K562 (cell line): ENCODE data around the gene ARID4B. TPM values are rescaled to one million over a fixed set of nuclear protein-coding genes. Genes with fewer than 3 reads are reported as not detected.

Experiments used
- BRF1 ChIP-seq: IDR thresholded peaks from 3 replicates; pipeline ENCODE4 v1.6.1; 2011; ENCODE audit warnings: borderline replicate concordance, mild to moderate bottlenecking; ENCODE audit not compliant: insufficient read length; ENCODE audit errors: extremely low read depth
- FOXK2 ChIP-seq, 2 experiments: fragments of 450-650 bp; IDR thresholded peaks in 1 of 2; conservative IDR thresholded peaks in 1 of 2; 2 replicates each; pipeline ENCODE4 v1.6.1; 2016; ENCODE audit warnings: low read depth in 2 of 2, mild to moderate bottlenecking in 1 of 2
- GATAD2A ChIP-seq: fragments of 450-650 bp; IDR thresholded peaks from 2 replicates; pipeline ENCODE4 v1.6.1; 2017
- HIVEP1 ChIP-seq: fragments of 250-450 bp; sonication (Bioruptor Pico); IDR thresholded peaks from 2 replicates; pipeline ENCODE4 v1.4.0; 2020; ENCODE audit warnings: mild to moderate bottlenecking
- ILF3 ChIP-seq: fragments of 450-650 bp; IDR thresholded peaks from 2 replicates; pipeline ENCODE4 v1.6.1; 2018; ENCODE audit warnings: antibody characterized with exemption, mild to moderate bottlenecking, moderate library complexity, borderline replicate concordance
- LEF1 ChIP-seq: fragments of 450-650 bp; IDR thresholded peaks from 2 replicates; pipeline ENCODE4 v1.6.1; 2016; ENCODE audit warnings: mild to moderate bottlenecking
- MTF1 ChIP-seq: fragments of 250-450 bp; sonication (Bioruptor Pico); IDR thresholded peaks from 2 replicates; pipeline ENCODE4 v1.9.0; 2021; ENCODE audit warnings: moderate library complexity, mild to moderate bottlenecking, inconsistent platforms, borderline replicate concordance
- NFIX ChIP-seq: fragments of 250-450 bp; sonication (Bioruptor Pico); IDR thresholded peaks from 2 replicates; pipeline ENCODE4 v1.4.0; 2020; ENCODE audit warnings: low read depth, mild to moderate bottlenecking, moderate library complexity
- PHB ChIP-seq: fragments of 250-450 bp; sonication (Bioruptor Pico); IDR thresholded peaks from 2 replicates; pipeline ENCODE4 v1.5.0; 2021
- PHF21A ChIP-seq: fragments of 450-650 bp; IDR thresholded peaks from 2 replicates; pipeline ENCODE4 v1.6.1; 2017; ENCODE audit warnings: low read depth, borderline replicate concordance
- RB1 ChIP-seq: fragments of 450-650 bp; IDR thresholded peaks from 2 replicates; pipeline ENCODE4 v1.6.1; 2017; ENCODE audit warnings: low read depth, mild to moderate bottlenecking
- SIN3B ChIP-seq: fragments of 450-650 bp; IDR thresholded peaks from 2 replicates; pipeline ENCODE4 v1.6.1; 2017; ENCODE audit warnings: low read depth, mild to moderate bottlenecking, moderate library complexity
- SMAD2 ChIP-seq: fragments of 150-350 bp; IDR thresholded peaks from 2 replicates; pipeline ENCODE4 v1.6.1; 2014; ENCODE audit warnings: low read depth, mild to moderate bottlenecking, low read length
- SREBF2 ChIP-seq: sonication (generic); formaldehyde crosslinking; IDR thresholded peaks from 2 replicates; pipeline ENCODE4 v1.4.0; 2020; ENCODE audit warnings: mild to moderate bottlenecking, missing genetic modification reagents
- SRF ChIP-seq, 2 experiments: fragments of 250-450, 450-650 bp in 1 of 2; sonication (Bioruptor Pico) in 1 of 2; sonication (generic) in 1 of 2; formaldehyde crosslinking; IDR thresholded peaks; 2 replicates each; pipeline versions ENCODE4 v1.5.0 to v1.5.1; 2020 to 2022; ENCODE audit warnings: mild to moderate bottlenecking in 1 of 2, missing genetic modification reagents in 1 of 2
- TAF15 ChIP-seq: fragments of 200-400 bp; formaldehyde crosslinking; IDR thresholded peaks from 2 replicates; pipeline ENCODE4 v1.6.1; 2017; ENCODE audit warnings: mild to moderate bottlenecking, low read depth, low read length, moderate library complexity
- TCF7L2 ChIP-seq: fragments of 150-350 bp; IDR thresholded peaks from 2 replicates; pipeline ENCODE4 v1.6.1; 2016; ENCODE audit warnings: low read depth, mild to moderate bottlenecking, low read length, moderate library complexity
- TFAM ChIP-seq: fragments of 250-450 bp; sonication (Bioruptor Pico); conservative IDR thresholded peaks from 2 replicates; pipeline ENCODE4 v1.5.0; 2021; ENCODE audit warnings: mild to moderate bottlenecking, moderate library complexity
- ZC3H8 ChIP-seq: fragments of 450-650 bp; IDR thresholded peaks from 2 replicates; pipeline ENCODE4 v1.6.1; 2017
- ZFP36 ChIP-seq: fragments of 150-350 bp; IDR thresholded peaks from 2 replicates; pipeline ENCODE4 v1.6.1; 2018; ENCODE audit warnings: low read length, low read depth; ENCODE audit not compliant: partially characterized antibody
- ZFPM2 ChIP-seq: fragments of 250-450 bp; sonication (Bioruptor Pico); IDR thresholded peaks from 2 replicates; pipeline ENCODE4 v1.5.1; 2022; ENCODE audit warnings: mild to moderate bottlenecking
- ZKSCAN3 ChIP-seq: fragments of 250-450 bp; sonication (Bioruptor Pico); IDR thresholded peaks from 2 replicates; pipeline ENCODE4 v1.4.0; 2020
- ZNF12 ChIP-seq: sonication (generic); formaldehyde crosslinking; IDR thresholded peaks from 2 replicates; pipeline ENCODE4 v1.4.0; 2020; ENCODE audit warnings: mild to moderate bottlenecking, missing genetic modification reagents
- ZNF644 ChIP-seq: fragments of 200-800 bp; sonication (Bioruptor generic); IDR thresholded peaks from 2 replicates; pipeline ENCODE4 v1.6.1; 2016; ENCODE audit warnings: low read depth, missing genetic modification characterization, missing compliant biosample characterization
- ZSCAN32 ChIP-seq: fragments of 450-650 bp; formaldehyde crosslinking; IDR thresholded peaks from 2 replicates; pipeline ENCODE4 v1.4.0; 2020; ENCODE audit warnings: mild to moderate bottlenecking, moderate library complexity
- polyA plus RNA-seq, 8 experiments: library from polyadenylated mRNA; depleted of rRNA in 4 of 8; stranded (reverse) in 5 of 8; unstranded in 3 of 8; fragments of >200 nt; fragmentation: Nextera tagmentation in 2 of 8; fragmentation: Illumina TruSeq in 1 of 8; extraction: Ambion mirVana in 2 of 8; extraction: Trizol in 1 of 8; gene quantifications; 2 replicates each; pipeline versions ENCODE4 v1.2.1 to v1.2.3, GENCODE V29; 2011 to 2014; ENCODE audit warnings: inconsistent platforms in 1 of 8, missing spikeins in 1 of 8
- total RNA-seq, 7 experiments: library from RNA; depleted of rRNA in 6 of 7; stranded (reverse); fragments of >200 nt in 6 of 7; fragmentation: Illumina TruSeq in 2 of 7; extraction: Trizol in 2 of 7; gene quantifications; 2 replicates each; pipeline versions ENCODE4 v1.2.1 to v1.2.3, GENCODE V29; 2011 to 2021; ENCODE audit warnings: low replicate concordance in 1 of 7
- TF ChIP-seq, protein P1 (sequence below): fragments of 250-450 bp; sonication (Bioruptor Pico); IDR thresholded peaks from 2 replicates; pipeline ENCODE4 v1.4.0; 2020; ENCODE audit warnings: mild to moderate bottlenecking, moderate library complexity, borderline replicate concordance
- TF ChIP-seq, protein P2 (sequence below): sonication (generic); formaldehyde crosslinking; IDR thresholded peaks from 2 replicates; pipeline ENCODE4 v1.8.1; 2023; ENCODE audit warnings: mild to moderate bottlenecking, missing genetic modification reagents

ARID4B gene
- total and polyA plus RNA-seq, 9 of the 15 experiments (the other 6 are each of a cell fraction or from before 2014, with no cell fraction given), result 8.4 to 38.9 (median 18.5) TPM

DNA sequence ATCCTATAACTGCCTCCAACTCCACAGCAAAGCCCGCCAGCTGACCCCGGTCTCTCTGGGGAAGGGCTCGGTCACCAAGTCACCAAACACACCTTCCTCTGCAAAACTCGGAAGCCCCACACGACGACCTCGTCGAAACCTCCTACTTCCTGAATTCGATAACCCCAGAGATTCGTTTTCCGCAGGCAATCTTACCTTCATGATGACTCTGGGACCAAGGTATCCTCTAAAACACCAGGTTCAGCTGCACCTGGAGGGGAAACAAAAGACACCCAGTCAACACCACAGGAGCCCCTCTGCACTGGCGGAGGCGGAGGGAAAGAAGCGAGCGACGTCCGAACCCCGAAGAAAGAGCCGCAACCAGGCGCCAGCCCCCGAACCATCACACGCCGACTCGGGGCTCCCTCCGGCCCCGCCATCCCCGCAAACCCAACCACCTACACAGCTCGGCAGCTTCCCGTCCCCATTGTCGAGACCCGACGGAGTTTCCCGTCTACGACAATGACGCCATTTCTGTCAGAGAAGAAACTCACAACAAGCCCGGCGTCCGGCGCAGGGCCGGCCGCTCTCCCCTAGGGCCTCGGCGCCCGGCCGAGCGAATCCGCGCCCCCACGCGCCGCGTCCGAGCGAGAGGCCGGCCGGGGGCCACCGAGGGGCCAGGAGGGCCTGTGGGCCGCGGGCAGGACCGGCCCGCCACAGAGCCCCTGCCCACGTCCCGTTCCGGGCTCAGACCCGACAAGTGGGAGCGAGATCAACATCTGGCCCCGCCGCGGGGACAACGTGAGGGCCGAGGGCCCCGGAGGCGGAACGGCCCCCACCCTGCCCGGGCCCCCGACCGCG, 1.0 kb downstream of the ARID4B start (continued):
- no peak for TF ChIP-seq NFIX (CRISPR knock-in tag)
- TF ChIP-seq ZFP36, result no peak
- TF ChIP-seq, protein P1, sequence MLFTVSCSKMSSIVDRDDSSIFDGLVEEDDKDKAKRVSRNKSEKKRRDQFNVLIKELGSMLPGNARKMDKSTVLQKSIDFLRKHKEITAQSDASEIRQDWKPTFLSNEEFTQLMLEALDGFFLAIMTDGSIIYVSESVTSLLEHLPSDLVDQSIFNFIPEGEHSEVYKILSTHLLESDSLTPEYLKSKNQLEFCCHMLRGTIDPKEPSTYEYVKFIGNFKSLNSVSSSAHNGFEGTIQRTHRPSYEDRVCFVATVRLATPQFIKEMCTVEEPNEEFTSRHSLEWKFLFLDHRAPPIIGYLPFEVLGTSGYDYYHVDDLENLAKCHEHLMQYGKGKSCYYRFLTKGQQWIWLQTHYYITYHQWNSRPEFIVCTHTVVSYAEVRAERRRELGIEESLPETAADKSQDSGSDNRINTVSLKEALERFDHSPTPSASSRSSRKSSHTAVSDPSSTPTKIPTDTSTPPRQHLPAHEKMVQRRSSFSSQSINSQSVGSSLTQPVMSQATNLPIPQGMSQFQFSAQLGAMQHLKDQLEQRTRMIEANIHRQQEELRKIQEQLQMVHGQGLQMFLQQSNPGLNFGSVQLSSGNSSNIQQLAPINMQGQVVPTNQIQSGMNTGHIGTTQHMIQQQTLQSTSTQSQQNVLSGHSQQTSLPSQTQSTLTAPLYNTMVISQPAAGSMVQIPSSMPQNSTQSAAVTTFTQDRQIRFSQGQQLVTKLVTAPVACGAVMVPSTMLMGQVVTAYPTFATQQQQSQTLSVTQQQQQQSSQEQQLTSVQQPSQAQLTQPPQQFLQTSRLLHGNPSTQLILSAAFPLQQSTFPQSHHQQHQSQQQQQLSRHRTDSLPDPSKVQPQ, result no peak
- no peak for TF ChIP-seq PHB (CRISPR knock-in tag)
- no peak for TF ChIP-seq SREBF2 (CRISPR knock-in tag)
- TF ChIP-seq TAF15, result no peak
- TF ChIP-seq ZNF12 (CRISPR knock-in tag), result 0 out of 2 replicates have a peak, but pooled peaks have one; percentile 14
- TF ChIP-seq MTF1, result no peak
- TF ChIP-seq TFAM (CRISPR knock-in tag), result no peak
- TF ChIP-seq ZSCAN32 (CRISPR knock-in tag), result no peak
- TF ChIP-seq, protein P2, sequence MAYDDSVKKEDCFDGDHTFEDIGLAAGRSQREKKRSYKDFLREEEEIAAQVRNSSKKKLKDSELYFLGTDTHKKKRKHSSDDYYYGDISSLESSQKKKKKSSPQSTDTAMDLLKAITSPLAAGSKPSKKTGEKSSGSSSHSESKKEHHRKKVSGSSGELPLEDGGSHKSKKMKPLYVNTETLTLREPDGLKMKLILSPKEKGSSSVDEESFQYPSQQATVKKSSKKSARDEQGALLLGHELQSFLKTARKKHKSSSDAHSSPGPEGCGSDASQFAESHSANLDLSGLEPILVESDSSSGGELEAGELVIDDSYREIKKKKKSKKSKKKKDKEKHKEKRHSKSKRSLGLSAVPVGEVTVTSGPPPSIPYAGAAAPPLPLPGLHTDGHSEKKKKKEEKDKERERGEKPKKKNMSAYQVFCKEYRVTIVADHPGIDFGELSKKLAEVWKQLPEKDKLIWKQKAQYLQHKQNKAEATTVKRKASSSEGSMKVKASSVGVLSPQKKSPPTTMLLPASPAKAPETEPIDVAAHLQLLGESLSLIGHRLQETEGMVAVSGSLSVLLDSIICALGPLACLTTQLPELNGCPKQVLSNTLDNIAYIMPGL (CRISPR knock-in tag), result no peak; the same call in 1 of the 2 replicates
- no peak for TF ChIP-seq ZNF644 (tag)
- TF ChIP-seq RB1, result peak; percentile 56
- TF ChIP-seq ZKSCAN3, result no peak
- no peak for TF ChIP-seq LEF1
- TF ChIP-seq GATAD2A, result no peak
- no peak for TF ChIP-seq SMAD2
- TF ChIP-seq ILF3, result no peak
- 0 out of 4 replicates have a peak, but pooled peaks of 1 of the 2 experiments have one; percentile 40 for TF ChIP-seq SRF (CRISPR knock-in tag; IDR thresholded peaks at IDR 0.05)
- no peak for TF ChIP-seq ZC3H8
- TF ChIP-seq PHF21A, result no peak
- TF ChIP-seq HIVEP1 (CRISPR knock-in tag), result no peak
- no peak for TF ChIP-seq FOXK2 (conservative IDR thresholded peaks at IDR 0.05 in 1 of 2, IDR thresholded peaks at IDR 0.05 in 1 of 2; ENCODE audit: low read depth in 2 of 2)
- no peak for TF ChIP-seq TCF7L2
- TF ChIP-seq ZFPM2 (CRISPR knock-in tag), result no peak
- TF ChIP-seq BRF1, result no peak
- 0 out of 2 replicates have a peak, but pooled peaks have one; percentile 52 for TF ChIP-seq SIN3B
